K562 (cell line): ENCODE results near the gene TRPC4. TPM values are rescaled to one million over a fixed set of nuclear protein-coding genes. Genes with fewer than 3 reads are reported as not detected.

ENCODE experiments used
- ATAC-seq: fragments of 200-7000 bp; cut with Tn5 transposase; 3 replicates; pipeline ENCODE4 v1.9.1; 2020; ENCODE audit warnings: moderate library complexity
- BruUV-seq: library from RNA; stranded (reverse); fragments of 400-500 nt; replicated peaks from 2 replicates; lab custom pipeline; 2021; lab: Mats Ljungman, UMichigan
- CTCF ChIA-PET: fragments of 300-600 bp; formaldehyde crosslinking; extraction: SDS; loops from one replicate; lab custom pipeline; 2021; ENCODE audit warnings: low intra/inter-chr PET ratio; lab: Yijun Ruan, JAX
- POLR2A ChIA-PET: fragments of 300-600, 350-650 bp; sonication (Branson Sonifier 250); formaldehyde crosslinking; extraction: SDS; loops from one replicate; lab custom pipeline; 2021; ENCODE audit warnings: antibody characterized with exemption, inconsistent platforms; lab: Yijun Ruan, JAX
- DNase-seq, 4 experiments: peaks; one replicate each; pipeline versions ENCODE4 v3.0.0 to v3.0.0-alpha.2; 2011 to 2018; ENCODE audit warnings: low spot score in 3 of 4, mixed read lengths in 3 of 4; ENCODE audit errors: extremely low read depth in 1 of 4
- FAIRE-seq: peaks from 2 replicates; lab custom pipeline; 2011; peaks lifted over from hg19 to GRCh38; lab: Jason Lieb, UNC
- H2AFZ ChIP-seq: 2 replicates; pipeline ENCODE4 v1.6.0; 2011; ENCODE audit warnings: low read depth, low read length, control low read depth, inconsistent platforms
- H3K27ac ChIP-seq: fragments of 200-600 bp; 3 replicates; pipeline ENCODE4 v1.8.0; 2011; ENCODE audit warnings: low read depth, mild to moderate bottlenecking, control low read depth, inconsistent platforms, low read length, moderate library complexity, mixed read lengths; ENCODE audit errors: extremely low read depth
- H3K27me3 ChIP-seq, 2 experiments: fragments of 300-600 bp in 1 of 2; 2 replicates in 1 of 2; 3 replicates in 1 of 2; pipeline versions ENCODE4 v1.6.0 to v1.8.0; 2011; ENCODE audit warnings: inconsistent platforms in 2 of 2, low read length in 2 of 2, mild to moderate bottlenecking in 1 of 2, mixed read lengths in 1 of 2, moderate library complexity in 1 of 2; ENCODE audit not compliant: control insufficient read depth in 2 of 2, insufficient read depth in 2 of 2
- H3K36me3 ChIP-seq: fragments of 300-600 bp; 3 replicates; pipeline ENCODE4 v1.8.0; 2011; ENCODE audit warnings: mild to moderate bottlenecking, low read length, inconsistent platforms; ENCODE audit not compliant: control insufficient read depth, insufficient read depth
- H3K4me1 ChIP-seq, 2 experiments: fragments of 200-600 bp in 1 of 2; replicated peaks in 1 of 2; 2 replicates in 1 of 2; 3 replicates in 1 of 2; pipeline versions ENCODE4 v1.5.1 to v1.8.0; 2011; ENCODE audit warnings: inconsistent platforms in 2 of 2, low read length in 2 of 2, mild to moderate bottlenecking in 1 of 2, mixed read lengths in 1 of 2, moderate library complexity in 1 of 2; ENCODE audit not compliant: control insufficient read depth in 2 of 2, insufficient read depth in 2 of 2
- H3K4me2 ChIP-seq: 2 replicates; pipeline ENCODE4 v1.6.1; 2011; ENCODE audit warnings: low read length, control low read depth, inconsistent platforms, mixed read lengths; ENCODE audit not compliant: insufficient read depth
- H3K4me3 ChIP-seq: fragments of 200-600 bp; sonication (generic), shearing (Covaris generic); 2 replicates; pipeline ENCODE4 v1.5.1; 2016; ENCODE audit warnings: control low read depth, inconsistent platforms
- H3K79me2 ChIP-seq: fragments of 200-600 bp; 3 replicates; pipeline ENCODE4 v1.8.0; 2011; ENCODE audit warnings: low read length, inconsistent platforms; ENCODE audit not compliant: control insufficient read depth, insufficient read depth
- H3K9ac ChIP-seq, 2 experiments: 2 replicates each; pipeline versions ENCODE4 v1.6.0 to v1.6.1; 2011; ENCODE audit warnings: low read depth in 2 of 2, low read length in 2 of 2, control low read depth in 1 of 2, inconsistent platforms in 1 of 2, mild to moderate bottlenecking in 1 of 2, mixed read lengths in 1 of 2; ENCODE audit not compliant: insufficient read depth in 1 of 2
- H3K9me1 ChIP-seq: one replicate; pipeline ENCODE4 v1.6.0; 2011; ENCODE audit warnings: inconsistent platforms, mild to moderate bottlenecking, low read length, moderate library complexity; ENCODE audit not compliant: control insufficient read depth, insufficient read depth
- H3K9me3 ChIP-seq: replicated peaks from 2 replicates; pipeline ENCODE4 v1.5.1; 2011; ENCODE audit warnings: low read depth, low read length, inconsistent platforms; ENCODE audit not compliant: control insufficient read depth, insufficient read depth
- H4K20me1 ChIP-seq: replicated peaks from 2 replicates; pipeline ENCODE4 v1.6.1; 2011; ENCODE audit warnings: low read length, inconsistent platforms, mixed read lengths; ENCODE audit not compliant: control insufficient read depth, insufficient read depth
- BRD9 ChIP-seq: fragments of 450-650 bp; IDR thresholded peaks from 2 replicates; pipeline ENCODE4 v1.6.1; 2018; ENCODE audit warnings: low read depth; ENCODE audit not compliant: partially characterized antibody
- ELF1 ChIP-seq: fragments of 200-800 bp; sonication (Bioruptor generic); IDR thresholded peaks from 2 replicates; pipeline ENCODE4 v1.6.1; 2016; ENCODE audit warnings: missing genetic modification characterization, missing compliant biosample characterization
- FOXK1 ChIP-seq: sonication (generic); formaldehyde crosslinking; IDR thresholded peaks from 2 replicates; pipeline ENCODE4 v1.8.0; 2022; ENCODE audit warnings: missing genetic modification reagents, mild to moderate bottlenecking, borderline replicate concordance
- POLR3A ChIP-seq: IDR thresholded peaks from 2 replicates; pipeline ENCODE4 v1.6.1; 2011; ENCODE audit warnings: borderline replicate concordance, mild to moderate bottlenecking, moderate library complexity; ENCODE audit not compliant: insufficient read length, insufficient read depth; ENCODE audit errors: extremely low read depth
- SMAD1 ChIP-seq: fragments of 150-350 bp; IDR thresholded peaks from 2 replicates; pipeline ENCODE4 v1.6.1; 2014; ENCODE audit warnings: low read length, low read depth; ENCODE audit not compliant: partially characterized antibody
- TARDBP ChIP-seq: fragments of 450-650 bp; IDR thresholded peaks from 2 replicates; pipeline ENCODE4 v1.6.1; 2016
- ZNF512 ChIP-seq: IDR thresholded peaks from 2 replicates; pipeline ENCODE4 v1.6.1; 2016; ENCODE audit warnings: missing genetic modification characterization, missing compliant biosample characterization
- ZNF764 ChIP-seq: fragments of 250-450 bp; sonication (Bioruptor Pico); IDR thresholded peaks from 2 replicates; pipeline ENCODE4 v1.4.0; 2020; ENCODE audit warnings: low read depth, mild to moderate bottlenecking, moderate library complexity
- ZZZ3 ChIP-seq: fragments of 450-650 bp; IDR thresholded peaks from 2 replicates; pipeline ENCODE4 v1.6.1; 2016; ENCODE audit warnings: antibody characterized with exemption, mild to moderate bottlenecking, moderate library complexity
- WGBS: fragments of 100-300 bp; shearing (Covaris generic); methylation state at CpG from one replicate; pipeline ENCODE4 v1.1.6; 2016; ENCODE audit warnings: low coverage, mixed read lengths; ENCODE audit not compliant: insufficient coverage; ENCODE audit errors: missing lambda C conversion rate; 5-methylcytosine and 5-hydroxymethylcytosine counted together
- in situ Hi-C: fragments of 300-500 bp; cut with MboI; formaldehyde crosslinking; loops from 4 replicates; pipeline ENCODE4 v1.15.0; 2018; ENCODE audit warnings: inconsistent platforms, mixed read lengths
- intact Hi-C: fragments of 100-400 bp; cut with micrococcal nuclease; formaldehyde crosslinking; loops from 2 replicates; pipeline ENCODE4 v1.14.2; 2022
- polyA plus RNA-seq, 8 experiments: library from polyadenylated mRNA; depleted of rRNA in 4 of 8; stranded (reverse) in 5 of 8; unstranded in 3 of 8; fragments of >200 nt; fragmentation: Nextera tagmentation in 2 of 8; fragmentation: Illumina TruSeq in 1 of 8; extraction: Ambion mirVana in 2 of 8; extraction: Trizol in 1 of 8; gene quantifications; 2 replicates each; pipeline versions ENCODE4 v1.2.1 to v1.2.3, GENCODE V29; 2011 to 2014; ENCODE audit warnings: inconsistent platforms in 1 of 8, missing spikeins in 1 of 8
- total RNA-seq, 7 experiments: library from RNA; depleted of rRNA in 6 of 7; stranded (reverse); fragments of >200 nt in 6 of 7; fragmentation: Illumina TruSeq in 2 of 7; extraction: Trizol in 2 of 7; gene quantifications; 2 replicates each; pipeline versions ENCODE4 v1.2.1 to v1.2.3, GENCODE V29; 2011 to 2021; ENCODE audit warnings: low replicate concordance in 1 of 7

Gene TRPC4
- total and polyA plus RNA-seq, 9 of the 15 experiments (the other 6 are each of a cell fraction or from before 2014, with no cell fraction given), result 0.03 to 0.04 TPM; not detected in 7

GRCh38 chr13:37667702-37668101, 201.9 kb downstream of the TRPC4 start:
- WGBS, result 5% methylated on average over 3 of the region's 3 CpGs
- DNase-seq (no peak), FAIRE-seq (no peak), ATAC-seq (no peak)
- Histone ChIP-seq H3K9me1 (no peaks in the 10 kb centered on the region), H4K20me1 (no peaks in the 10 kb centered on the region), H3K27me3 (no peaks in the 10 kb centered on the region), H3K27ac (no peak overlapping the region), H3K4me2 (no peak overlapping the region), H3K36me3 (no peaks in the 10 kb centered on the region), H3K79me2 (no peaks in the 10 kb centered on the region), H3K9me3 (no peaks in the 10 kb centered on the region), H2AFZ (no peak overlapping the region), H3K9ac (no peak overlapping the region), H3K4me1 (no peaks in the 10 kb centered on the region), H3K4me3 (no peak overlapping the region)
- TF ChIP-seq TARDBP (no peak), ELF1 (tag) (no peak), FOXK1 (CRISPR knock-in tag) (no peak), SMAD1 (no peak), ZNF764 (CRISPR knock-in tag) (no peak), ZNF512 (no peak), POLR3A (no peak), BRD9 (no peak), ZZZ3 (no peak)
- intact Hi-C loops (no loop called here), in situ Hi-C loops (no loop called here)
- BruUV-seq, result no TSS peak
- ChIA-PET CTCF (no interaction called here), POLR2A (no interaction called here)
